IgD-negative memory B cell (primary cell): ENCODE measurements around the gene POLN. TPM values are rescaled to one million over a fixed set of nuclear protein-coding genes. Genes with fewer than 3 reads are reported as not detected.

Source experiments
- H3K27ac Mint-ChIP-seq, 3 donors: one replicate each; pipeline ENCODE4 v1.8.0; 2020 to 2022; ENCODE audit warnings: mild to moderate bottlenecking in 3 of 3, mixed read lengths in 3 of 3, moderate library complexity in 1 of 3
- H3K27me3 Mint-ChIP-seq: one replicate; pipeline ENCODE4 v1.8.0; 2021; ENCODE audit warnings: mixed read lengths
- H3K36me3 Mint-ChIP-seq: one replicate; pipeline ENCODE4 v1.8.0; 2020; ENCODE audit warnings: mild to moderate bottlenecking, mixed read lengths
- H3K4me1 Mint-ChIP-seq, 3 donors: one replicate each; pipeline ENCODE4 v1.8.0; 2020 to 2022; ENCODE audit warnings: mixed read lengths in 3 of 3, mild to moderate bottlenecking in 1 of 3
- H3K4me3 Mint-ChIP-seq, 4 donors: one replicate each; pipeline ENCODE4 v1.8.0; 2020 to 2022; ENCODE audit warnings: mild to moderate bottlenecking in 4 of 4, mixed read lengths in 4 of 4, moderate library complexity in 3 of 4
- H3K9me3 Mint-ChIP-seq, 3 donors: one replicate each; pipeline ENCODE4 v1.8.0; 2020 to 2021; ENCODE audit warnings: mixed read lengths in 3 of 3, mild to moderate bottlenecking in 1 of 3
- polyA plus RNA-seq: library from polyadenylated mRNA; unstranded; fragments of 300-500 nt; fragmentation: Illumina TruSeq; gene quantifications from one replicate; pipeline ENCODE4 v1.2.3, GENCODE V29; 2021

Gene POLN
- polyA plus RNA-seq, 1 donor from 2014 or later, result 0.09 TPM

DNA sequence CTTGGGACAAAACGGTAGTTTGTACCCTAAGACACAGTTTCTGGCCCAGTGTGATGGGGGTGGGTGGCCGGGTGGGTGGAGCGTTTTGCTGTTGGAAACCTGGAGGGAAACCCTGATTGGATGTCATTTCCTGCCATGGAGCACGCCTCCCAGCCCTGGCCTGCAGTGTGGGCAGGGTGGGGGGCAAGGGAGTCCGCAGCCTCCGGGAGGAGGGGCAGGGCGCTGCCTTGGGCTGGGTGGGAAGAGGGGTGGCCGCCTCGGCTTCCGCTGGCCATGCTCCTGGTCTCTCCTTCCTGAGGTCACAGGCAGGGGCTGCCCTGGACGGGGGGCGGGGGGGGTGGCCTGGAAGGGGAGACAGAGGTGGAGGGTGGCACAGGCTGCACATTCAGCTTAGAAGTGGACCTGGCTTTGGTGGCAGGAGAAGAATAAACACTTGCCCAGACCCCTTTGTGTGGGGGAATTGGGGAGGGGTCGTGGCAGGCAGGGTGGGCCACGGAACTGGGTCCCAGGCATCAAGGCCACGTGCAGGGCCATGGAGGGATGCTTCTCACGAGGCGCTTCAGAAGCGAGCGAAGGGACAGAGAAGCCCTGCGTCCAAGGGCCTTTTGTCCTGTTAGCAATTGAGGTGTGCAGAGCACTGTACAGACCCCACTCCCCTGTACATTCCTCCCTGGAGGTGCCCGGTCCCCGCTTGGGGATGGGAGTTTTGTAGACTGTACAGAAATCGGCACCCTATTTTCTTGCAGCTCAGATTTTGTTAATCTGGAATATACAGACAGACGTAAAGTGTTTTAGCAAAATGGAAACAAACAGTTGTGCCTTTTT, 176.6 kb downstream of the POLN start:
- Mint-ChIP-seq H3K27me3 (no peaks in the 10 kb centered on the region), H3K36me3 (no peaks in the 10 kb centered on the region), H3K4me1 (peaks cover 0 to 1% (median 0%) of the 10 kb centered on the region in 3 donors), H3K27ac (peak overlapping the region in 1 of 3 donors; percentile 64), H3K9me3 (peaks cover 0 to 2% (median 0%) of the 10 kb centered on the region in 3 donors), H3K4me3 (no peak overlapping the region)

DNA sequence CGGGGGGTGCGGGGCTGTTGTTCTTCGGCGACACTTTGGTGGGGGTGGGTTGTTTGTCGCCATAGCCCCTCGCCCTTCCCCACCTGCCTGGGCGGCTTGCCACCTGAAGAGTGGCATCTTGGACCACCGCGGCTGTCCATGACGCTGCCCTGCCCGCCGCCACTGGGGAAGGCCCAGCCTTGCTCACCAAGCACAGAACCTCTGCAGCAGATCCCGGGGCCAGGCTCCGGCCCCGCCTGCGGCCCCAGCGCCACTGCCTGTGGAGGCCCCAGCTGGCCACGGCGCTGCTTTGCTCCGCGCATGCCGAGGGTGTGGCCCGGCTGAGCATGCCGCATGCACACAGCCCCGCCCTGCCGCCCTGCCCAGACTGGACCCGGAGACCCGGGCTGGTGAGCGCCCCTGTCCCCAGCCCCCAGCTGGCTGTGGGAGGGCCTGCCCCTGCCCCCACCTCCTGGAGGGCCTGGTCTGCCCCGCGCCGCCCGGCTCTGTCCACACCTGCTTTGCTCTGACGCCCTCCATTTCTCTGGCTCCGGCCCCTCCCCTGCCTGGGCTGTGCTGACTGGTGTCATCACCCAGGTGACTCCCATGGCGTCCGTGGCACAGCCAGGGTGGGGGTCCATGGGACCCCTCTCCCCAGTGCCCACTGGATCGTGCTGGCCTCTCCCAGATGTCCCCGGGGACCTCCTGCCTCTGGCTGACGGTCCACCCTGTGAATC, 177.5 kb downstream of the POLN start:
- Mint-ChIP-seq H3K9me3 (peaks cover 0 to 2% (median 0%) of the 10 kb centered on the region in 3 donors), H3K4me1 (peaks cover 0 to 1% (median 0%) of the 10 kb centered on the region in 3 donors), H3K27me3 (no peaks in the 10 kb centered on the region), H3K4me3 (no peak overlapping the region), H3K36me3 (no peaks in the 10 kb centered on the region), H3K27ac (no peak overlapping the region)

DNA sequence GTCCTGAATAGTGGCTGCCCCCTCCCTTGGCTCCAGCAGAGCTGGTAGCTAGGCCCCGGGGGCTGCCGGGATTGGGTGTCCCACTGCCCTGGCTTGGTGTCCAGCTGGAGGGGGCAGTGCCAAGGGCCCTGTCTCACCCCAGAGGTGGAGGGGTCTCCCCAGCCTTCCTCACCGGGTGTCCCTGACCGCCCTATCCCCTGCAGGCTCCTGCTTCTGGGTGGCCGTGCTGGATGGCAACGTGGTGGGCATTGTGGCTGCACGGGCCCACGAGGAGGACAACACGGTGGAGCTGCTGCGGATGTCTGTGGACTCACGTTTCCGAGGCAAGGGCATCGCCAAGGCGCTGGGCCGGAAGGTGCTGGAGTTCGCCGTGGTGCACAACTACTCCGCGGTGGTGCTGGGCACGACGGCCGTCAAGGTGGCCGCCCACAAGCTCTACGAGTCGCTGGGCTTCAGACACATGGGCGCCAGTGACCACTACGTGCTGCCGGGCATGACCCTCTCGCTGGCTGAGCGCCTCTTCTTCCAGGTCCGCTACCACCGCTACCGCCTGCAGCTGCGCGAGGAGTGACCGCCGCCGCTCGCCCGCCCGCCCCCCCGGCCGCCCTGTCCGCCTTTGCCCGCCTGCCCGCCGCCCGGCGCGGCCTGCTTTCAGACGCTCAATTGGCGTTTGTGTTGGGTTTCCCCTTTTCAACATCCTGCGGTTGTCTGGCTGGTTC, 178.2 kb downstream of the POLN start:
- no peak overlapping the region for H3K4me3 Mint-ChIP-seq
- no peaks in the 10 kb centered on the region for H3K27me3 Mint-ChIP-seq
- no peak overlapping the region for H3K27ac Mint-ChIP-seq
- H3K9me3 Mint-ChIP-seq, result peaks cover 0 to 2% (median 0%) of the 10 kb centered on the region in 3 donors
- no peaks in the 10 kb centered on the region for H3K36me3 Mint-ChIP-seq
- peaks cover 0 to 1% (median 0%) of the 10 kb centered on the region in 3 donors for H3K4me1 Mint-ChIP-seq

DNA sequence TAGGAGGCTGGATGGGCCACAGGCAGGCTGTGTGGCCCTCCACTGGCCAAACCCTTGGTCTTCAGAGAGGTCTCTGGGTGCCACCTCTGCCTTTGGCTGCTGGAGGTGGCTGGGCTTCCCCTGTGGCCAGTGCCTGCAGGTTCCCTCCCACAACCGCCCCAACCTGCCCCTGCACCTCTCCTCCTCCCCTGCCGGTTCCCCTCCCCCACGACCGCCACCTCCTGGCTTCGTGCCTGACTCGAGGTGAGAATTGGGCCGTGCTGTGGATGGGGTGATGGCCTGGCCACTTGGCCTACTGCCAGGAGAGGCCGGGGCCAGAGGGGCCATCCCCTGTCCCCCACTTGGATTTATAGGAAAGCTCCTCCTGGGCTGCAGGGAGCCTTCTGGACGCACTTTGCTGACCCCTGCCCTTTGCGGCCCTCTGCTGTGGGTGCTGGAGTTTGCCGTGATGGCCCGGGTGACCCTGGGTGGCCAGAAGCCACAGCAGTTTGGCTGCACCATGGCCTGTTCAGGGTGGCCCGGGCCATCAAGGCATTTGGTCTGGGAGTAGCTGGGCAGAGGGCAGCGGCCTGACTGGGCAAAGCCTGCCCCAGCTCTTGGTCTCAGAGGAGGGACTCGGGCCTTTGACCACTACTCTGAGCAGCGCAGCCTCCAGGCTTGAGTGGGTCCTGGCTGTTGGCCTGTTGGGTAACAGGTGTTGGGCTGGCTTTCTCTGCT, 179.0 kb downstream of the POLN start:
- no peaks in the 10 kb centered on the region for H3K9me3 Mint-ChIP-seq
- no peaks in the 10 kb centered on the region for H3K36me3 Mint-ChIP-seq
- no peak overlapping the region for H3K4me3 Mint-ChIP-seq
- no peak overlapping the region for H3K27ac Mint-ChIP-seq
- peaks cover 0 to 1% (median 0%) of the 10 kb centered on the region in 3 donors for H3K4me1 Mint-ChIP-seq
- no peaks in the 10 kb centered on the region for H3K27me3 Mint-ChIP-seq

DNA sequence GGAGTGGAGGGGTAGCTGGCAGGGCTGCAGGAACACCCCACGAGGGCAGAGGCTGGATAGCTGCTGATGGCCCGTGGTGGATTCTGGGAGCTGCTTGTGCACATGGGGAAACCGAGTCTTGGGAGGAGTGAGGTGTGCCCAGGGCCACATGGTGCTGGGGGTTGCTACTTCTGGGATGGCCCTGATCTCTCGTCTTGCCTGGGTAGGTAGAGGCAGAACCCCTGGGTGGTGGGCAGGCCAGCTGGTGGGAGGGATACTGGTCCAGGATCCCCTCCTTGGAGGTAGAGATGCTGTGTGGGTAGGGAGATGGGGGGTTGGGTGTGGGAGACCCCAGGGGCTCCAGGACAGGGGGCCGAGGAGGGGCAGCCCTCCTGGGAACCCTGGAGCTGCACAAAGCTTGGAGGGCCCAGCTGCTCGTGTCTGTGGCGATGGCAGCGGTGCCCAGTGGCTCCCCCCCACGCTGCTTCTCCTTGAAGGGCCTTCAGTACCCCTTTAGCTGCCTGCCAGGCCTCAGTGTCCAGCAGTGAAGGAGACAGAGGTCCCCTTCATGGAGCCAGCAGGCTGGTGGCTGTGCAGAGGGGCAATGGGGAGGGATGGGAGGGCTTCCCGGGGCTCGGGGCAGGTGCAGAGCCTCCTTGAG, 179.6 kb downstream of the POLN start:
- no peak overlapping the region for H3K4me3 Mint-ChIP-seq
- peaks cover 7% of the 10 kb centered on the region for H3K27me3 Mint-ChIP-seq

DNA sequence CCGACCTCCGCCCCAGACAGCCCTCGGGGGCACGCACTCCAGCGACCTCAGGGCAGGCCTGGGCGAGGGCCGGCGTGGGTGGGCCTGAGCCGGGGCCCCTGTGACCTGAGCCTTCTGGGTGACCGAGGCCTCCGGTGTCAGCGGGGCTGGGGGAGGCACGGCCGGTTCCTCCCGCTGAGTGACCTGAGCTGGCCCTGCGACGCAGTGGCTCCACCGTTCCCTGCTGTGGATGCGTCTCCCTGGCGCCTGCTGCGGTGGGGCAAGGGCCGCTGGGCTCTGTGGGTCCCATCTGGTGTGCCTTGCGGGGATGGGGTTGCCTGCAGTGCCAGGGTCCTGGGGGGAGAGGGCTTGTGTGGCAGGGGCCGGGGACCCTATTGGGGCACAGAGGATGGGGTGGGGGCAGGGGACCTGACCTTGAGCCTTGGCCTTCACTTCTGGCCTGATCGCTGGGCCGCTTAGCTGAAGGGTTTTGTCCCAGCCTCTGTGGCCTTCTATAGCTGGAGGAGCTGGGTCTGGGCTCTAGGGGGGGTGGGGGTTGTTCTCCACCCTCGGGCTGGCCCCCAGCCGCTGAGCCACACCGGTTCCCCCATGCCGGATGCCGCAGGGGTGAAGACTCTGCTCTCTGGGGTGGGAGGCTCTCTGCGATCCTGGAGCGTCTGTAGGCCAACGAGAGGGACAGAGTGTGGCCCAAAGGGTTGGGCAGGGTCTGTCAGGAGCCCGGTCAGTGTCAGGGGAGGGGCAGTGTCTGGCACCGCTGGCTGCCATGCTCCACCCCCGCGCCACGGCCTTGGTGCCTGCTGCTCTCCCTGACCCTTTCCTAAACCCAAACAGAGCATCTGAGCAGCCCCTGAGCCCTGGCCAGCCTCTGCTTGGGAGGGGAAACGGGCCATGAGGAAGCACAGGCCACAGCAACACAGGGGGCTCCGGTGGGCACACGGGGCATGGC, 180.5 kb downstream of the POLN start:
- peaks cover 1 to 7% (median 2%) of the 10 kb centered on the region in 3 donors for H3K4me1 Mint-ChIP-seq
- no peaks in the 10 kb centered on the region for H3K36me3 Mint-ChIP-seq
- H3K4me3 Mint-ChIP-seq, result no peak overlapping the region
- H3K27me3 Mint-ChIP-seq, result peaks cover 13% of the 10 kb centered on the region
- no peak overlapping the region for H3K27ac Mint-ChIP-seq
- H3K9me3 Mint-ChIP-seq, result no peaks in the 10 kb centered on the region

More for the DNA sequence above, 179.6 kb downstream of the POLN start:
- H3K27ac Mint-ChIP-seq, result no peak overlapping the region
- H3K36me3 Mint-ChIP-seq, result no peaks in the 10 kb centered on the region
- peaks cover 1 to 7% (median 2%) of the 10 kb centered on the region in 3 donors for H3K4me1 Mint-ChIP-seq
- no peaks in the 10 kb centered on the region for H3K9me3 Mint-ChIP-seq

DNA sequence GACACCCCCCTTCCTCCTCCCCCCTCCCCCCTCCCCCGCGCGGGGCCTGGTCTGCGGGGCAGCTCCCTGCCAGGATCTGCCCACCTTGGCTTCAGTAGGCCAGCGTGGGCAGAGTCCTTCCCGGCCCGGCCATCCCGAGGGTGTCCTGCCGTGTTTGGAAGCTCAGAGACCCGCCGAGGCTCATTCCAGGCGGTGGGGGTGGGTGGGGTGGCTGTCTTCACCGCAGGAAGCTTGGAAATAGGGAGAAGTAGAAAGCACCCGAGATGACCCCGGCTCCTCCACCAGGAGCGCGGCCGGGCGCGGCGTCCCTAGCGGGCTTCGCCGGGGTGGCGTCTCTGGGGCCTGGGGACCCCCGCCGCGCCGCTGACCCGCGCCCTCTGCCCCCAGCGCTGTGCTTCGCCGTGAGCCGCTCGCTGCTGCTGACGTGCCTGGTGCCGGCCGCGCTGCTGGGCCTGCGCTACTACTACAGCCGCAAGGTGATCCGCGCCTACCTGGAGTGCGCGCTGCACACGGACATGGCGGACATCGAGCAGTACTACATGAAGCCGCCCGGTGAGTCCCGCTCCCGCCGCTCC, 181.2 kb downstream of the POLN start:
- H3K36me3 Mint-ChIP-seq, result no peaks in the 10 kb centered on the region
- H3K9me3 Mint-ChIP-seq, result no peaks in the 10 kb centered on the region
- H3K27me3 Mint-ChIP-seq, result peaks cover 18% of the 10 kb centered on the region
- H3K4me3 Mint-ChIP-seq, result no peak overlapping the region
- peaks cover 1 to 9% (median 2%) of the 10 kb centered on the region in 3 donors for H3K4me1 Mint-ChIP-seq
- H3K27ac Mint-ChIP-seq, result no peak overlapping the region

DNA sequence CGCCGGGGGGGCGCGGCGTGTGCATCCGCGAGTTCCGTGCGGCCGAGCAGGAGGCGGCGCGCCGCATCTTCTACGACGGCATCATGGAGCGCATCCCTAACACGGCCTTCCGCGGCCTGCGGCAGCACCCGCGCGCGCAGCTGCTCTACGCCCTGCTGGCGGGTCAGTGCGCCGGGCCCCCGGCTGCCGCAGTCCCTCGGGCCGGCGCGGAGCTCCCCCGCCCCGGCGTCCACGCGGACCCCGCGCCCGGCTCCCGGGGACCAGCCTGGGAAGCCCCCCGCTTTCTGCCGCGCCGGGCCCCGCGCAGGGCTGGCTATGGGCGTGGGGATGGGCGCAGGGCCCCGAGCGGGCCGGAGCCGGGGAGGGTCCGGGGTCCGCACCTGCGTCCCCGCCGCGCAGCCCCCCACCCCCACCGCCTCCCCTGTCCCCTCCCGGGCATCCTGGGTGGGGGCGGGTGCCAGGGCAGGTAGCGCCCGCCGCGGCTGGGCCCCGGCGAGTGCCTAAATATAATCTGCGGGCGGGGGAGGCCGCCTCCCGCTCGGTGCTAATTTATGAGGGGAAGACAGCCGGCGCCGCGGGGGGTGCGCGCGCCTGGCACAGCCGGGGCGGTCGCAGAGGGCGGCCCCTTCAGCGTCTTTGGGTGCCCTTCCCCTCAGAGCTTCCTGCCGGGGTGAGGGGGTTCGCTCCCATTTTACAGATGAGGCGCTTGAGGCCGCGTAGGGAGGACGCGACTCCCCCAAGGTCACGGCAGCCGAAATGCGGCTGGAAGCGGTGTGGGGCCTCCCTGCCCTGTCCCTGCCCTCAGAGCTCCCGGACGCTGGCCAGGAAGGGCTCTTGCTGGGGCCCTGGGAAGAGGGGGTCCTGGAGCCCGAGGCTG, 182.0 kb downstream of the POLN start:
- Mint-ChIP-seq H3K36me3 (no peaks in the 10 kb centered on the region), H3K4me1 (peaks cover 1 to 12% (median 2%) of the 10 kb centered on the region in 3 donors), H3K27ac (no peak overlapping the region), H3K27me3 (peaks cover 22% of the 10 kb centered on the region), H3K9me3 (no peaks in the 10 kb centered on the region), H3K4me3 (peak overlapping the region in 1 of 4 donors; percentile 52)

DNA sequence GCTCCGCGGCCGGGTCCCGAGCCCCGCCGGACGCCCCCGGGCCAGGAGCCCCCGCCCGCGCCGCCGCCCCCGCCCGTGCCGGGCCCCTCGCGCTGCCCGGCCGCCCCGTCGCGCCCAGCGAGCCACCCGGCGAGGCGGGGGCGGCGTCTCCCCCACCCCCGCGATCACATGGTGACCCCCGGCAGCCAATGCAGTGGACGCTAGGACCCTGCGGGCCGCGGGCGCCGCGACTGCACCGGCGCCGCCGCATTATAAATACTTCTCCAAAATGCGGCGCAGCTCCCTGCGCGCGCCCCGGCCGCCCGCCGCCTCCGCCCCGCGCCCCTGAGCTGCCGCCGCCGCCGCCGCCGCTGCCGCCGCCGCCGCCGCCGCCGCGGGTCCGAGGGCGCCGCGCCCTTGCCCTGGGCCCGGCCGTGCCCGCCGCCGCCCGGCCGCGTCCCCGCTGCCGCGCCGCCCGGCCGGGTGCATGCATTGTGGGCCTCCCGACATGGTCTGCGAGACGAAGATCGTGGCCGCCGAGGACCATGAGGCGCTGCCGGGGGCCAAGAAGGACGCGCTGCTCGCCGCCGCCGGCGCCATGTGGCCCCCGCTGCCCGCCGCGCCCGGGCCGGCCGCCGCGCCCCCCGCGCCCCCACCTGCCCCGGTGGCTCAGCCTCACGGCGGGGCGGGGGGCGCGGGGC, 182.7 kb downstream of the POLN start, which contains the start of gene NAT8L:
Gene NAT8L (plus strand): TSS at position 282 of the 680 bp plus-strand sequence. CDS start 185 bp downstream, at position 467.
- peaks cover 1 to 12% (median 2%) of the 10 kb centered on the region in 3 donors for H3K4me1 Mint-ChIP-seq
- H3K27me3 Mint-ChIP-seq, result peaks cover 23% of the 10 kb centered on the region
- no peaks in the 10 kb centered on the region for H3K9me3 Mint-ChIP-seq
- H3K4me3 Mint-ChIP-seq, result peak within 1 kb of the TSS in 3 of 4 donors; percentile 52 to 79 (median 73)
- no peaks in the 10 kb centered on the region for H3K36me3 Mint-ChIP-seq
- H3K27ac Mint-ChIP-seq, result no peak within 1 kb of the TSS

DNA sequence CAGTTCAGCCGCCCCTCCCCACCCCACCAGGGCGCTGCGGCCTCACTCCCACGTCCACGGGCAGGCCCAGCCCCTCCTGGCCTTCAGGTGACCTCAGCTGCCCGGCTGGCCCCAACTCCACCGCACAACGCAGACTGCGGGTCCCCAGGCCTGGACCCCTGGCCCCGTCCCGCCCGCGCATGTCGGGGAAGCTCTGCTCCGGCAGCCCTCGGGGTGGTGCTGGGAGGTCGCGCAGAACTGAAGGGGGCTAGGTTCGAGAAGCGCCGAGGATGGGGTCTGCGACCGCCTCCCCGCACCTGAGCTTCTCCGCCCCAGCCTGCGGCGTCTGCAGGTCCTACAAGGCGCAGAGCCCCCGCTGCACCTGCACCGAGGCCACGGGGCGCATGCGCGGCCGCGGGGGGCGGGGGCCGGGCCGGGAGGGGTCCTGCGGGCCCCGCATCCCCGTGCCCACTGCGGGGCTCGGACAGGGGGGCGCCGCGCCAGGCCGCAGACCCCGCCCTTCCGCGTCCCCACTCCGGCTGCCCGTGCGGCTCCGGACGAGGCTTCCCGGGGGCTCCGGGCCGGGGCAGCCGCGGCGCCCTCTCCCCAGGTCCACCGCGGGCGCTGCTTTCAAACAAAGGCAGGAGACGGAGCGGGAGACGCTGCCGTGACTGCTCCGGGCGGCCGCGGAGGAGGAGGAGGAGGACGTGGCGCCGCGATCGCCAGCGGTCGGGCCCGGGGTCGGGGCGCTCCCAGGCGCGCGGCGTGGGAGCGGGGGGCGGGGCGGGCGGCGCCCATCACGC, 183.5 kb downstream of the POLN start:
- no peaks in the 10 kb centered on the region for H3K9me3 Mint-ChIP-seq
- H3K27ac Mint-ChIP-seq, result no peak overlapping the region
- H3K36me3 Mint-ChIP-seq, result no peaks in the 10 kb centered on the region
- H3K4me3 Mint-ChIP-seq, result peak overlapping the region in 1 of 4 donors; percentile 41
- H3K4me1 Mint-ChIP-seq, result peaks cover 1 to 12% (median 2%) of the 10 kb centered on the region in 3 donors
- H3K27me3 Mint-ChIP-seq, result peaks cover 26% of the 10 kb centered on the region

DNA sequence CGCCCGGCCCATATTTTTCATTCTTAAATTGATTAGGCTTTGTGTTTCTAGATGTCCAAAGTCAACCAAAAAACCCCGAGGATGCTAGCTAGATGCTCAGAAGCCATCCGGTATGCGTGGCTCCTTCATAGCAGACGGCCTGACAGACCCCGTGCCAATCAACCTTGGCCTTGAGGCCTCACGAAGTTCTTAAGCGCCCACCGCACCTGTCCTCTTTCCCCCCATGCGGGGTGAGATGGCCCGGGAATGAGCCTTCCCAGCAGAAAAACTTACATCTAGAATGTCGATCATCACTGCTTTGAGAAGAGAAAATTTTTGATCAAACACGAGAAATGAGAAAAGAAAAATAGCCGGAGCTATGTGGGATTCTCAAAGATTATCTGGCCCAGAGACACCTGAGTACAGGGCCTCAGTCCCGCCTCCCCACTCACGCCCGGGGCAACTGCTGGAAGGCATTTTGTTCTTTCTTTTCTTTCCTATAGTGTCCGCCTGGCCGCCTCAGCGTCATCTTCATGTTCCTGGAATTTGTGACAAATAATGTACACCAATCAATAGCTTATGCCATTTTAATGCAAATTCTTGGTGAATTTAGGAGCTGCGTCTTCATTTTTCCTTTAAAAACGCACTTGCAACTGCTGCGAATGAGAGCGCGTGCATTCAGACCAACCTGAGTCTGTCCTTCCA, 184.4 kb downstream of the POLN start:
- H3K36me3 Mint-ChIP-seq, result no peaks in the 10 kb centered on the region
- peaks cover 1 to 12% (median 2%) of the 10 kb centered on the region in 3 donors for H3K4me1 Mint-ChIP-seq
- H3K9me3 Mint-ChIP-seq, result no peaks in the 10 kb centered on the region
- peak overlapping the region; percentile 71 to 86 (median 84) for H3K4me3 Mint-ChIP-seq
- H3K27me3 Mint-ChIP-seq, result peaks cover 27% of the 10 kb centered on the region
- H3K27ac Mint-ChIP-seq, result no peak overlapping the region
